Stimulated activated CD8-positive, alpha-beta memory T cell treated with anti-CD3 and anti-CD28 coated beads, Interleukin-12 subunit alpha, Interleukin-12 subunit beta, amount 100 ng/mL, for 24 hours (primary cell): ENCODE measurements around the gene USP2.
A peak's percentile ranks its signal among the peaks of the same experiment; 100 is the strongest.

ENCODE experiments used
- DNase-seq: peaks from one replicate; pipeline ENCODE4 v3.0.0-alpha.2; 2020; ENCODE audit errors: extremely low read depth

Gene USP2

GRCh38 chr11:119342362-119343130 lies 38.9 kb downstream of the USP2 start:
- DNase-seq, result no peak

GRCh38 chr11:119342023-119342300 lies 39.5 kb downstream of the USP2 start:
- no peak for DNase-seq

DNA sequence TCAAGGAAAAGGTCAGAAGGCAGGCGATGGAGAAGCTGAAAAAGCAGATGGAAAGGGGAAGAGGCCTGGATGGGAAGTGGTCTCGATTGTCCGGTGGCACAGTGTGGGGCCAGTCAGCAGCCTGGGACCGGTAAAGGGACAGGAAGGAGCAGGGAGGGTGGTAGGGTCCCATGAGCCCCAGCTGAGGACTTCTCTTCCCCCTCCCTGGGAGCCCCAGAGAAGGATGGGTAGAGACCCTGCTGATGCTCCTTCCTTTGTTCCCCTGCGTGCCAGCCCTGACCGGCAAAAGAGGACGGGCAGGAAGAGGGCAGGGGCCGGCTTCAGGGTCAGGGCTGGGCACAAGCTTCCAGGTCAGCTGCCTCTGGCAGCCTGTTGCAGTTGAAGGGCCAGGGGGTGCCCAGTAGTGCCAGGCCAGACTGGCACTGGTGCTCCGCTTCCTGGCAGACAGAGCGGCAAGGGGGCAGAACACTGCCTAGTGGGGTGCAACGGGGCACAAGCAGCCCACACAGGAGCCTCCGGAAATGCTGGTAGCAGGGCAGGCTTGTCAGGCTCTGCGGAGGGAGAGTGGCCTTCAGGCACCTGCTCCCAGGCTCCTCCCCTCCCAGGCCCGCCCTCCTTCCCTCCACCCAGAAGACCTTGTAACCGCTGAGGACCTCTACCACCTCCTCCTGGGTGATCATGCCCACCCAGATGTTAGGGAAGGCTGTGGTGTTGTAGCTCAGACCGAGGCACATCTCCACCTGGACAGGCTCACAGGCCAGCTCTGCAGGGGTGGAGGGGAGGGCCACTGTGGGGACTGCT lies 40.1 kb downstream of the USP2 start:
- no peak for DNase-seq

DNA sequence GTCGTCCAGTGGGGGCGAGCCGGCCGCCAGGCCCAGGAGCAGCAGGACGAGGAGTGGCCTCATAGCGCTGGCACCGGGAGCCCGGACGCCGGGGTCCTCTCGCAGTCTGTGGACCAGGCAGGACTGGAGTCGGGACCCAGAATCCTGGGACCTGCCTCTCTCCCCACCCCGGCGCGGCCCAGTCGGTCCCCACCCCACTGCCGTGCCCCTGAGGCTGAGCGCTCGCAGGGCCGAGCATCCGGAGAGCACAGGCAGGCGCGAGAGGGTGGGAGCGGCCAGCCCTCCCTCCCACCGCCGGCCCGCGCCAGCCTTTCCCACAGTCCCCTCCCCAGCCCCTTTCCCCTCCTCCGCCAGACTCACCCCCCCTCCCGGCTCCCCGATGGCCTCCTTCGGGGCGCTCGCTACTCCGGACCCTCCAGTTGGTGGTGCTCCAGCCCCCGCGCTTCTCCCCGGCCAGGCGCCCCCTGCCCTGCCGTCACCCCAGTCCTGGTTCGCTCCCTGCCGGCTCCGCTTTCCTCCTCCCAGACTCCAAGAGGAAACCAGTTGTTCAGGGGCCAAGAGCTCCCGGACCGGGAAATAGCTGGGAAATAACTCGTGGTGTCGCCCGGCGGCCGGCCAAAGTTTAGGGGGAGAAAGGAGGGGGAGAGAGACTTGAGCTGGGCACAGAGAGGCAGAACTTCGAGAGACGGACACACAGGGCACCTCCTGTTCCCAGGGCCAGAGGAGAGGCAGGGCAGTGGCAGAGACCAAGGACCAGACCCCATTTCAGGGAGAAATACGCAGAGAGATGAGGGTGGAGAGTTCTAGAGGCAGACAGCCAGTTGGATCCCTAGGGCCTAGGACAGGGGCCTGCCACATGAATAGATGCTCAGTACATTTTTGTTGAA lies 40.9 kb downstream of the USP2 start, which contains the start of gene C1QTNF5:
Gene C1QTNF5, minus strand, starts transcription at position 549 of the 887 bp plus-strand sequence. Its CDS starts 486 bp downstream, at position 63.
- DNase-seq, result no peak

DNA sequence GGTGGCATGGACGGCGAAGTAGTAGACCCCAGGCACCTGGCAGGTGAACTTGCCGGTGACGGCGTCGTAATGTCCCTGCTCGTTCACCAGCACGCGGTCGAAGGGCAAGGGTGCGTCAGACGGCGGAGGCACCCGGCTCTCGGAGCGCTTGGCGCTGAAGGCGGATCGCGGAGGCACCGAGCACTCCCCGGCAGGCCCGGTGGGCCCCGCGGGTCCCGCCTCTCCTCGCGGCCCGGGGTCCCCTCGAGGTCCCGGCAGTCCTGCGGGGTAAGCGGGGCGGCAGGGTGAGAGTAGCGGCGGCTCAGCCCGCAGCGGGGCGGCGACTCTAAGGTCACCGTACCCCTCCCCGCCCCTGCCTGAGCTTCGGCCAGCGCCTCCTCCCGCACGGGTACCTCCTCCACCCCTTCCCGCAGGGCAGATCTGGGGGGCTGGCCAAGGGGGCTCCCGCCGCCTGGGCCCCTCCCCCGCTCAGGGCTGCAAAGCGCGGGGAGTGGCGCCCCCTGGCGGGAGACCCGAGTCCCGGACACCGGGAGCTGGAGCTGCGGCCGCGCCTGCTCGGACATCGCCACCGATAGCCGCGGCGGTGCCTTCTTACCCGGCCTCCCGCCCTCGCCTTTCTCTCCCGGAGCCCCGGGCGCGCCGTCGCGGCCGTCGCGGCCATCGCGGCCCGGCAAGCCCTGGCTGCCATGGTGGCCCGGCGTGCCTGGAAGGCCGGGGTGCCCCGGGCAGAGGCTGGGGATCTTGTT lies 41.7 kb downstream of the USP2 start:
- DNase-seq, result no peak

DNA sequence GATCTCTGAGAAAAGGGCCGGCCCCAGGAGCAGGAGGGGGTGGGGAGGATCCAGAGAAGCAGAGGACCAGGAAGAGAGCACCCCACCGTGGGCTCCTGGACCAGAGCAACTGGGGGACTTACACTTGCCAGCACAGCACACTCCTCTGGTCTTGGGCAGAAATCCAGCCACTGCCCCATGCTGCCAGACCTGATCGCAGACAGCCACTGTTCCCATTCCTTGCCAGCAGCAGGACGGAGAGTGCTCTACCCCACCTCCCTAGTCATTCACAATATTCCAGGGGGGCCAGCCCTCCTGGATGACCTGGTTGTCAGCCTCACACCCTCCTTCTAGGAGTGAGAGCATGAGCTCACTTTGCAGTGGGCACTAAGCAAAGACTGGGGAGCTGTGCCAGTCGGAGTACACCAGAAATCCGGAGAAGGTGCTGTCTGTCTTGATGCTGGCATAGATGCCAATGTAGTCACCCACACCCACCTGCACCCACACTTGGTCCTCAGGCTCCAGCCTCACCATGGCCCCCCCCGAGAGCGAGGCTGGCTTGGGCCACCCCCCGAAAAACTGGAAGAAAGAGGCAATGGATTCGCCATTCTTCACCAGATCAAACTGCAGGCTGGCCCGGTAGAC lies 42.4 kb downstream of the USP2 start:
- DNase-seq, result no peak

- DNase-seq, result no peak
Measured at GRCh38 chr11:119338318-119338890, 43.1 kb downstream of the USP2 start.

- DNase-seq, result no peak
Measured at GRCh38 chr11:119337581-119338317, 43.7 kb downstream of the USP2 start.

GRCh38 chr11:119336744-119337469 lies 44.6 kb downstream of the USP2 start:
- DNase-seq, result no peak

GRCh38 chr11:119335655-119336543 lies 45.6 kb downstream of the USP2 start:
- DNase-seq, result no peak

DNA sequence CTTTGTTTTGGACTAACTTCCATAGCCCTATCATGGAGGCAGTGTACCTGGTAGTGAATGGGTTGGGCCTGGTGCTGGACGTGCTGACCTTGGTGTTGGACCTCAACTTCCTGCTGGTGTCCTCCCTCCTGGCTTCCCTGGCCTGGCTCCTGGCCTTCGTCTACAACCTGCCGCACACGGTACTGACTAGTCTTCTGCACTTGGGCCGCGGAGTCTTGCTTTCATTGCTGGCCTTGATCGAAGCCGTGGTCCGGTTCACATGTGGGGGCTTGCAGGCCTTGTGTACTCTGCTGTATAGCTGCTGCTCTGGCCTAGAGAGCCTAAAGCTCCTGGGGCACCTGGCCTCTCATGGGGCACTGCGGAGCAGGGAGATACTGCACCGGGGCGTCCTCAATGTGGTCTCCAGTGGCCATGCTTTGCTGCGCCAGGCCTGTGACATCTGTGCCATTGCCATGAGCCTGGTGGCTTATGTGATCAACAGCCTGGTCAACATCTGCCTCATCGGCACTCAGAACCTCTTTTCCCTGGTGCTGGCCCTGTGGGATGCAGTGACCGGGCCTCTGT lies 46.3 kb downstream of the USP2 start:
- DNase-seq, result no peak

DNA sequence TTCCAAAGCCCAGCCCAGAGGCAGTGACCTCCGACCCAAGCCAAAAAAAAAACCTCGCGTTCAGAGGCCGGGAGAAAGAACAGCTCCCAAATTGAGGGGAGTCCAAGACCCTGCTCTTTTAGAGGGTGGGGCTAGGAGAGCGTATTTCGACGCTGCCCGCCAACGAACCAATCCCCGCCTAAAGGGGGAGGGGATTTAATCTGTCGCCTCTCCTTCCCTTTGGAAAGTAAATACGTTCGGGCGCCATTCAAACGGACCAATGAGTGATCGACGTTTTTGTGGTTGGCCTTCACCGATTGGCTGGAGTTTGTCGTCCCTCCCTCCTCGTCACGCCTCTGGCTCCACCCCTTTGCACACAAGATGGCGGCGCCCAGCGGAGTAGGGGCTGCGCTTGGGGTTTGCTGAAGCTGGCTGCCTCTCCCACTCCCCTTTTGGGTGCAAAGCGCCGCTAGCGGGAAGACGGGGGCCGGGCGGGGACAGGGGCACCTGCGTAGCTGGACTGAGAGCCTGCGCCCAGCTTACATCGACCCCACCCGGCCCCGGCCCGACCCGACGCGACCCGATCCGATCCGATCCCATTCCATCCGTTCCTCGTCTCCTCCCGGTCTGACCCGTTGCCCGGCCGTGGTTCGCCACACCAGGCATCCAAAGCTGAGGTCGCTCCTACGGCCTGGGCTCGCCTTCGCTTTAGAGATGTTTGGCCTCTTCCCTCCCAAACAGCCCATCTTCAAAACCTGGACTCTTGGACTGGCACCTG lies 47.1 kb downstream of the USP2 start, which contains the start of gene RNF26:
Gene RNF26, plus strand, starts transcription at position 354 of the 757 bp plus-strand sequence. CDS start 596 bp downstream, outside the sequence.
- peak; percentile 78 for DNase-seq

- no peak for DNase-seq
Measured at GRCh38 chr11:119332111-119332765, 49.3 kb downstream of the USP2 start.

DNA sequence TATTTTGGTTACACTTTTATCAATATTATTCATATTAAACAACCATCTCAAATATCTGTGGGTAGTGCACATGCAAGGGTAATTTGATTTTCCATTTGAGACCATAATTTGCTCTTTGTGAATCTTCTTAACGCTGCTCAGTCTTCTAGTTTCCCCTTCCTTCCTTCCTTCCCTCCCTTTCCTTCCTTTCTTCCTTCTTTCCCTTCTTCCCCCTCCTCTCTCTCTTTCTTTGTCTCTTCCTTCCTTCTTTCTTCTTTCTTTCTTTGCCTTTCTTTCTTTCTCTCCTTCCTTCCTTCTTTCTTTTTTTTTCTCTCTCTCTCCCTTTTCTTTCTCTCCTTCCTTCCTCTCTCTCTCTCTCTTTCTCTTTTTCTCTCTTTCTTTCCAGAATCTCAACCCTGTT lies 51.3 kb downstream of the USP2 start:
- DNase-seq, result no peak

DNA sequence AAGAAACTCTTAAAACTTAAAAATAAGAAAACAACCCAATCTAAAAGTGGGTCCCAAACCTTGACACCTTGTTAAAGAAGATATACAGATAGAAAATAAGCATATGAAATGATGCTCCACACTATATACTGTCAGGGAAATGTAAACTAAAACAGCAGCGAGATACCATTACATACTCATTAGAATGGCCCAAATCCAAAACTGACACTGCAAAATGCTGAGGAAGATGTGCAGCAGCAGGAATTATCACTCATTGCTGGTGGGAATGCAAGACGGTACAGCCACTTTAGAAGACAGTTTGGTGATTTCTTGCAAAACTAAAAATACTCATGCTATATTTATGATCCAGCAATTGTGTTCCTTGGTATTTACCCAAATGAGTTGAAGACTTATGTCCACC lies 52.2 kb downstream of the USP2 start:
- DNase-seq, result no peak

DNA sequence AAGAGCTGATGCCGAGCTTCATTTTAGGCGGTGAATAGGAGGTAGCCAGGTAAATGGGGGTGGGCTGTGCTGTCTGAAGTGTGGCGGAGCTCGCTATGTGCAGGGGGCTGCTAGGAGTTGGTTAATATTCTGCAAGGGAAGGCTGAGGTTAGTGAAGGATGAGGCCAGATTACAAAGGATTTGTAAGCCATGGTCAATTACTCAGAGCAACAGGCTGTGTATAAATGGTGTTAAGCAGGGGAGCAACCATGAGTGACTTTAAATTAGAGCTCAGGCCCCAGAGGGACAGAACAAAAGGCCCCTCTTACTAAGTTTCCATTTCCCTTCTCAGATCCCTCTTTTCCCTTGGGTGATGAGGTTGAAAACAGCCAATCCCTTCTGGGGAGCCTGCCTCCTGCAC lies 57.3 kb downstream of the USP2 start:
- no peak for DNase-seq
